ENCODE data around the gene ABHD12. TPM values are rescaled to one million over a fixed set of nuclear protein-coding genes. Genes with fewer than 3 reads are reported as not detected.

The ABHD12 gene
- total RNA-seq, 2 experiments from 2014 or later = 18.1 to 18.4 TPM

GRCh38 chr20:25299806-25300205, 90.8 kb downstream of the ABHD12 start:
- no peak overlapping the region for H3K27ac Mint-ChIP-seq
- H3K4me3 Mint-ChIP-seq = no peak overlapping the region
- H3K27me3 Mint-ChIP-seq = no peaks in the 10 kb centered on the region
- H3K4me1 Mint-ChIP-seq = peaks cover 2% of the 10 kb centered on the region
- no peak for DNase-seq
- H3K36me3 Mint-ChIP-seq = no peaks in the 10 kb centered on the region
- no peaks in the 10 kb centered on the region for H3K9me3 Mint-ChIP-seq

DNA sequence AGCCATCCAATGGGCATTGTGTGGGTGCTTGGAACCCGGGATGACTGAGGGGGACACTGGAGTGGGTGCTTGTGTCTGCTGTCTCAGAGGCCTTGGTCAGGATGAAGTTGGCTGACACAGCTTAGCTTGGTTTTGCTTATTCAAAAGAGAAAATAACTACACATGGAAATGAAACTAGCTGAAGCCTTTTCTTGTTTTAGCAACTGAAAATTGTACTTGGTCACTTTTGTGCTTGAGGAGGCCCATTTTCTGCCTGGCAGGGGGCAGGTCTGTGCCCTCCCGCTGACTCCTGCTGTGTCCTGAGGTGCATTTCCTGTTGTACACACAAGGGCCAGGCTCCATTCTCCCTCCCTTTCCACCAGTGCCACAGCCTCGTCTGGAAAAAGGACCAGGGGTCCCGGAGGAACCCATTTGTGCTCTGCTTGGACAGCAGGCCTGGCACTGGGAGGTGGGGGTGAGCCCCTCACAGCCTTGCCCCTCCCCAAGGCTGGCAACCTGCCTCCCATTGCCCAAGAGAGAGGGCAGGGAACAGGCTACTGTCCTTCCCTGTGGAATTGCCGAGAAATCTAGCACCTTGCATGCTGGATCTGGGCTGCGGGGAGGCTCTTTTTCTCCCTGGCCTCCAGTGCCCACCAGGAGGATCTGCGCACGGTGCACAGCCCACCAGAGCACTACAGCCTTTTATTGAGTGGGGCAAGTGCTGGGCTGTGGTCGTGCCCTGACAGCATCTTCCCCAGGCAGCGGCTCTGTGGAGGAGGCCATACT, 93.3 kb downstream of the ABHD12 start:
- H3K27me3 Mint-ChIP-seq = no peaks in the 10 kb centered on the region
- peaks cover 4% of the 10 kb centered on the region for H3K4me1 Mint-ChIP-seq
- no peaks in the 10 kb centered on the region for H3K9me3 Mint-ChIP-seq
- no peaks in the 10 kb centered on the region for H3K36me3 Mint-ChIP-seq
- no peak for DNase-seq
- H3K27ac Mint-ChIP-seq = no peak overlapping the region
- H3K4me3 Mint-ChIP-seq = no peak overlapping the region

- H3K36me3 Mint-ChIP-seq = no peaks in the 10 kb centered on the region
- no peak overlapping the region for H3K4me3 Mint-ChIP-seq
- H3K4me1 Mint-ChIP-seq = peaks cover 4% of the 10 kb centered on the region
- H3K27ac Mint-ChIP-seq = no peak overlapping the region
- peak; percentile 42 for DNase-seq
- H3K9me3 Mint-ChIP-seq = no peaks in the 10 kb centered on the region
- H3K27me3 Mint-ChIP-seq = no peaks in the 10 kb centered on the region
These were observed 94.2 kb downstream of the ABHD12 start for GRCh38 chr20:25296094-25297093.

GRCh38 chr20:25295386-25296093, 95.1 kb downstream of the ABHD12 start:
- no peak overlapping the region for H3K27ac Mint-ChIP-seq
- no peak overlapping the region for H3K4me3 Mint-ChIP-seq
- peaks cover 4% of the 10 kb centered on the region for H3K4me1 Mint-ChIP-seq
- no peak for DNase-seq
- no peaks in the 10 kb centered on the region for H3K27me3 Mint-ChIP-seq
- no peaks in the 10 kb centered on the region for H3K36me3 Mint-ChIP-seq
- H3K9me3 Mint-ChIP-seq = no peaks in the 10 kb centered on the region

- no peaks in the 10 kb centered on the region for H3K9me3 Mint-ChIP-seq
- no peak overlapping the region for H3K27ac Mint-ChIP-seq
- peak; percentile 67 for DNase-seq
- peaks cover 4% of the 10 kb centered on the region for H3K4me1 Mint-ChIP-seq
- no peaks in the 10 kb centered on the region for H3K36me3 Mint-ChIP-seq
- H3K4me3 Mint-ChIP-seq = no peak overlapping the region
- no peaks in the 10 kb centered on the region for H3K27me3 Mint-ChIP-seq
These were observed 95.9 kb downstream of the ABHD12 start for GRCh38 chr20:25294459-25295385.

- no peak overlapping the region for H3K27ac Mint-ChIP-seq
- H3K4me1 Mint-ChIP-seq = peaks cover 4% of the 10 kb centered on the region
These were observed 96.7 kb downstream of the ABHD12 start for GRCh38 chr20:25293910-25294458.

GRCh38 chr20:25293507-25293906, 97.1 kb downstream of the ABHD12 start:
- Mint-ChIP-seq H3K27me3 (no peaks in the 10 kb centered on the region), H3K36me3 (no peaks in the 10 kb centered on the region), H3K4me1 (peaks cover 4% of the 10 kb centered on the region), H3K9me3 (no peaks in the 10 kb centered on the region), H3K27ac (no peak overlapping the region), H3K4me3 (no peak overlapping the region)
- no peak for DNase-seq

More at GRCh38 chr20:25293910-25294458, 96.7 kb downstream of the ABHD12 start:
- H3K4me3 Mint-ChIP-seq = no peak overlapping the region
- H3K27me3 Mint-ChIP-seq = no peaks in the 10 kb centered on the region
- no peak for DNase-seq
- H3K9me3 Mint-ChIP-seq = no peaks in the 10 kb centered on the region
- no peaks in the 10 kb centered on the region for H3K36me3 Mint-ChIP-seq

GRCh38 chr20:25292176-25292891, 98.3 kb downstream of the ABHD12 start:
- Mint-ChIP-seq H3K36me3 (no peaks in the 10 kb centered on the region), H3K9me3 (no peaks in the 10 kb centered on the region), H3K4me3 (no peak overlapping the region), H3K27me3 (no peaks in the 10 kb centered on the region), H3K27ac (no peak overlapping the region), H3K4me1 (peaks cover 4% of the 10 kb centered on the region)
- DNase-seq = no peak

DNA sequence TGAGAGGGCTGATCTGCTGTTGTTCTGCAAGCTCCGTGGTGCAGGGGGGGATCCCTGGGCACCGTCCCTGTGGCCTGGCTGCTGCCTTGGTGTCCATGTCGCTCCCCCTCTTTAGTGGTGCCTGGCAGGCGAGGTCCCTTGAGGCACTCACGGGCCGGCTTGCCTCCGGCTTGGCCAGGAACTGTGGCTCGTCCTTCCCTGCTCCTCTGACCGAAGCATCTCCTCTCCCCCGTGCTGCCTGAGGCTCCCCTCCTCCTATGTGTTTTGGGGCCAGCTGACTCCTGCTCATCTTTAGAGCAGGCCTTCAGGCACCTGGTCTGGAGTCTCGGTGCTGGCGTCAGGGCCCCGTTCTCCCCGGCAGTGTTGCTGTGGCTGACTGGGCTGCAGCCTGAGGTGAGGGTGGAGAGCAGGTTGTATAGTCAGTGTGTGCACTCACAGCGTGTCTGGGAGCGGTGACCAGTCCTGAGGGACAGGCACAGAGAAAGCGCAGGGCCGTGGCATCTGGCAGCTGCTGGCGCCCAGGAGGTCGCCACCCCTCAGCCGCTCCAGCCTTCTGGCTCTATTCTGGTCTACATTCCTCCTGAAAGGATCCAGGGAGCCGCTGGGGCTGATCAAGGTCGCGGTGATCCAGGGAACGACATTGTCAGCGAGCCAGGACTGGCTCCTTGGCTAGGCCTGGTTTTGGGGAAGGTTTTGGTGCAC, 99.1 kb downstream of the ABHD12 start:
- Mint-ChIP-seq H3K4me1 (peaks cover 4% of the 10 kb centered on the region), H3K27ac (no peak overlapping the region), H3K36me3 (no peaks in the 10 kb centered on the region), H3K27me3 (no peaks in the 10 kb centered on the region), H3K9me3 (no peaks in the 10 kb centered on the region), H3K4me3 (no peak overlapping the region)
- no peak for DNase-seq

GRCh38 chr20:25290646-25291431, 99.8 kb downstream of the ABHD12 start:
- H3K4me3 Mint-ChIP-seq = no peak overlapping the region
- H3K27ac Mint-ChIP-seq = no peak overlapping the region

DNA sequence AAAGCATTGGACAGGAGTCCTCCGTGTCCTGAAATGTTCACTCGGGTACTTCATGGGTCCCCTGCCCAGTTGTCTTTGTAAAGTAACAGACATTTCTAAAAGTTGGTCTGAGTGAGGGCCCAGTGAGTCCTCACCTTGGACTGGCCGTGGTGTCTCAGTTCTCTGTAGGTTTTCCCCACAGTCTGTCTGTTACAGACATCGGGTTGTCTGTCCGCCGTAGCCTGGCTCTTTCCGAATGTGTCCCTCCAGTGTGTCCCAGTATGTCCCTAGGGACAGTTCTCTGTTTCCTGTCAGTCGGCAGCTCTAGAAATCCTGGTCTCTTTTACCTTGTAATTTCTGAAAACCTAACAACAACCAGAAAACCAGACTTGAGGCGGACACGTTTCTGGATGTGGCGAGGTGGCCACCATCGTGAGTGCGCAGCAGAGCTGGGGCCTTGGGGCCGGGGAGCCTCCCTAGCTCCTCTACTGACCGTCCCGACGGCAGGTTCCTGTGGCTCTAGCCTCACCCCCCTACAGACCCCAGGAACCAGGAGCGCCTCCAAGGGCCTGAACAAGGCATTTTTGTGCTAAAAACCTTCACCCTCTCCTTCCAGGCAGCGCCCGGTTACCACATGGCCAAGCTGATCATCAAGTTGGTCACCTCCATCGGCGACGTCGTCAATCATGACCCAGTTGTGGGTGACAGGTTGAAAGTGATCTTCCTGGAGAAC, 100.6 kb downstream of the ABHD12 start:
- Mint-ChIP-seq H3K4me3 (no peak overlapping the region), H3K36me3 (no peaks in the 10 kb centered on the region), H3K27me3 (no peaks in the 10 kb centered on the region), H3K9me3 (no peaks in the 10 kb centered on the region), H3K27ac (no peak overlapping the region), H3K4me1 (peaks cover 2% of the 10 kb centered on the region)
- DNase-seq = no peak

More at GRCh38 chr20:25290646-25291431, 99.8 kb downstream of the ABHD12 start:
- no peaks in the 10 kb centered on the region for H3K36me3 Mint-ChIP-seq
- no peak for DNase-seq
- H3K4me1 Mint-ChIP-seq = peaks cover 2% of the 10 kb centered on the region
- no peaks in the 10 kb centered on the region for H3K27me3 Mint-ChIP-seq
- H3K9me3 Mint-ChIP-seq = no peaks in the 10 kb centered on the region
